ENCODE measurements around the gene MGAT4C.

- no peak for TF ChIP-seq TOX (CRISPR knock-in tag; IDR thresholded peaks at IDR 0.05; ENCODE audit: borderline replicate concordance)
- TF ChIP-seq PATZ1 (CRISPR knock-in tag; IDR thresholded peaks at IDR 0.05; ENCODE audit: borderline replicate concordance), result no peak
- no peak for TF ChIP-seq ESRRG (CRISPR knock-in tag; IDR thresholded peaks at IDR 0.05)
- no peak for TF ChIP-seq ZFP30 (CRISPR knock-in tag; IDR thresholded peaks at IDR 0.05)
- TF ChIP-seq POU6F1 (CRISPR knock-in tag; IDR thresholded peaks at IDR 0.05; ENCODE audit: borderline replicate concordance, low read depth), result no peak
- no peak for TF ChIP-seq PPARA (CRISPR knock-in tag; IDR thresholded peaks at IDR 0.05; ENCODE audit: borderline replicate concordance)
- no peak for TF ChIP-seq BACH2 (CRISPR knock-in tag; IDR thresholded peaks at IDR 0.05; ENCODE audit: borderline replicate concordance)
- no peak for TF ChIP-seq ZNF565 (CRISPR knock-in tag; conservative IDR thresholded peaks at IDR 0.05; ENCODE audit: low read depth)
- no peak for TF ChIP-seq GLIS3 (CRISPR knock-in tag; IDR thresholded peaks at IDR 0.05)
- no peak for TF ChIP-seq ZFP3 (CRISPR knock-in tag; IDR thresholded peaks at IDR 0.05)
- no peak for TF ChIP-seq CSRNP3 (CRISPR knock-in tag; IDR thresholded peaks at IDR 0.05)
- no peak for TF ChIP-seq ZNF70 (CRISPR knock-in tag; IDR thresholded peaks at IDR 0.05)
These were observed 133.2 kb downstream of the MGAT4C start for GRCh38 chr12:86122846-86123468.
